HFFc6 (cell line): ENCODE results near the gene AUTS2. TPM values are rescaled to one million over a fixed set of nuclear protein-coding genes. Genes with fewer than 3 reads are reported as not detected.

Experiments used
- DNase-seq: peaks from one replicate; pipeline ENCODE4 v3.0.0-alpha.2; 2018
- H3K27ac Mint-ChIP-seq: 2 replicates; pipeline ENCODE4 v1.8.0; 2020; ENCODE audit warnings: mild to moderate bottlenecking, mixed read lengths
- H3K27me3 Mint-ChIP-seq: 2 replicates; pipeline ENCODE4 v1.8.0; 2021; ENCODE audit warnings: mild to moderate bottlenecking, moderate library complexity, mixed read lengths; ENCODE audit not compliant: insufficient read depth
- H3K36me3 Mint-ChIP-seq: 2 replicates; pipeline ENCODE4 v1.8.0; 2021; ENCODE audit warnings: low read depth, mixed read lengths
- H3K4me1 Mint-ChIP-seq: 2 replicates; pipeline ENCODE4 v1.8.0; 2020; ENCODE audit warnings: low read depth, mixed read lengths
- H3K4me3 Mint-ChIP-seq: 2 replicates; pipeline ENCODE4 v1.8.0; 2020; ENCODE audit warnings: mild to moderate bottlenecking, moderate library complexity, mixed read lengths
- H3K9me3 Mint-ChIP-seq: 2 replicates; pipeline ENCODE4 v1.8.0; 2020; ENCODE audit warnings: mild to moderate bottlenecking, mixed read lengths
- total RNA-seq, 6 experiments: library from RNA; stranded (reverse); fragmentation: NEBNext Ultra II Directional; extraction: Animal tissue kit (Norgen Biotek cat#: 25700); gene quantifications; 2 replicates in 1 of 6; 3 replicates in 5 of 6; pipeline ENCODE4 v1.2.3, GENCODE V29; 2021
- TF ChIP-seq, protein P1 (sequence below): fragments of 200-600 bp; sonication (generic); IDR thresholded peaks from 2 replicates; pipeline ENCODE4 v1.5.0; 2021; ENCODE audit warnings: antibody characterized with exemption, mild to moderate bottlenecking

Gene AUTS2
- total RNA-seq, 6 experiments from 2014 or later: 0.02 to 0.19 (median 0.16) TPM; not detected in 2

DNA sequence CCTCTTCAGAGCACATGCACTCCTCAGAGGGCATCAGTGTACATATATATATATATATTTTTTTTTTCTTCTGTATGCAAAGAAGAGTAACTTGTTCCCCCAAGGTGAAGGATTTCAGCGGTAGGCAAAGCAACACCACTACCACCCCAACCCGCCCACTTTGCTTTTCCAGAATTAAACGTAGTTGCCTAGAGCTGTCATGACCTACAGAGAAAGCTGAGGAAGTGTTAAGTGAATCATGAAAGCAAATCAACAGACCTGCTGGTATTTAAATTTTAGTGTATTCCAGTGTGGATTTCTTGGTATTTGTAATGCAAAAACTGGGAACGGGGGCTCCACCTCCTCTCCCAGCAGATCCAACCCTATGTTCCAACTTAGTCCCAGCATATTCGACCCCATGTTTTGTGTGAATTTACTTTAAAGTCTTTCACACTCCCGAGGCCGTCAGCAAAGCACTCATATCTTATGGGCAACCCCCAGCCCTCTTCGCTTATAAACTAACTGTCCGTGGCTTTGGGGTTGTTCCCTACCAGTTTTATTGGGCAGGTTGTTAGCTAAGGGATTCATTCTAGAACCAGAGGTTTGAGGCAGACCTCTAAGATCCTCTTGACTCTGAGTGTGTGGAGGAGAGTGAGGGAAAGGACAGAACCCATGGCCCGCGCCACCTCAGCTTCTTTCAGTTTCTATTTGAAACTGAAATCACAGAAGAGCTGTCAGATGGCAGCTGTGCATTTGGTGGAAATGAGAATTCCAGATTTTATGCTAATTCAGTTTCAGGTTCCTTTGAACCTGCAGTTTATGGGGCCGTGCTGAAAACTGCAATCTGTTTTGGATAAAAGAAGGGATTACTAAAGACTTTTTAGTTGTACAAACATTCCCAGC, 1083.4 kb downstream of the AUTS2 start:
- H3K27me3 Mint-ChIP-seq: no peaks in the 10 kb centered on the region; the same call in none of the 2 replicates
- peaks cover 30% of the 10 kb centered on the region for H3K9me3 Mint-ChIP-seq
- H3K4me3 Mint-ChIP-seq: no peak overlapping the region
- no peak overlapping the region for H3K27ac Mint-ChIP-seq
- TF ChIP-seq, protein P1, sequence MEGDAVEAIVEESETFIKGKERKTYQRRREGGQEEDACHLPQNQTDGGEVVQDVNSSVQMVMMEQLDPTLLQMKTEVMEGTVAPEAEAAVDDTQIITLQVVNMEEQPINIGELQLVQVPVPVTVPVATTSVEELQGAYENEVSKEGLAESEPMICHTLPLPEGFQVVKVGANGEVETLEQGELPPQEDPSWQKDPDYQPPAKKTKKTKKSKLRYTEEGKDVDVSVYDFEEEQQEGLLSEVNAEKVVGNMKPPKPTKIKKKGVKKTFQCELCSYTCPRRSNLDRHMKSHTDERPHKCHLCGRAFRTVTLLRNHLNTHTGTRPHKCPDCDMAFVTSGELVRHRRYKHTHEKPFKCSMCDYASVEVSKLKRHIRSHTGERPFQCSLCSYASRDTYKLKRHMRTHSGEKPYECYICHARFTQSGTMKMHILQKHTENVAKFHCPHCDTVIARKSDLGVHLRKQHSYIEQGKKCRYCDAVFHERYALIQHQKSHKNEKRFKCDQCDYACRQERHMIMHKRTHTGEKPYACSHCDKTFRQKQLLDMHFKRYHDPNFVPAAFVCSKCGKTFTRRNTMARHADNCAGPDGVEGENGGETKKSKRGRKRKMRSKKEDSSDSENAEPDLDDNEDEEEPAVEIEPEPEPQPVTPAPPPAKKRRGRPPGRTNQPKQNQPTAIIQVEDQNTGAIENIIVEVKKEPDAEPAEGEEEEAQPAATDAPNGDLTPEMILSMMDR: no peak
- H3K36me3 Mint-ChIP-seq: no peaks in the 10 kb centered on the region
- H3K4me1 Mint-ChIP-seq: no peaks in the 10 kb centered on the region
- no peak for DNase-seq

DNA sequence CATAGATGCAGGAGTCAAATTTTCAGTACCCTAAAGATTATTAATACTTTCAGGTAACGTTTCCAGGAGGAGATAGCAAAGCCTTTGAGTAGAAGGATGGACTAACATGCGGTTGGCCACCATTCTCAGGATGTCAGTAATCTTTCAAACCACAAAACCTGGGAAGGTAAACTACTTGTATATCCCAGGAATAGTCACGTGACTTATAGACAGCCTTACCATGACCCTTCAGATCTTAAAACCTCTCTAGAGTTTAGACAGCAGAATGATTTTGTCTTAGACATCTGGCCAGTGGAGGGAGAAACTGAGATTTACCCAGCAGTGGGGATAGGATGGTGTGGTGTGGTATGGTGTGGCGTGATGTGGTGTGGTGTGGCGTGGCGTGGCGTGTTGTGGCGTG, 1085.9 kb downstream of the AUTS2 start:
- Mint-ChIP-seq H3K27ac (no peak overlapping the region), H3K27me3 (no peaks in the 10 kb centered on the region; the same call in none of the 2 replicates), H3K36me3 (no peaks in the 10 kb centered on the region), H3K4me1 (no peaks in the 10 kb centered on the region), H3K9me3 (peaks cover 14% of the 10 kb centered on the region), H3K4me3 (no peak overlapping the region)
- DNase-seq: no peak
- TF ChIP-seq, protein P1: no peak

DNA sequence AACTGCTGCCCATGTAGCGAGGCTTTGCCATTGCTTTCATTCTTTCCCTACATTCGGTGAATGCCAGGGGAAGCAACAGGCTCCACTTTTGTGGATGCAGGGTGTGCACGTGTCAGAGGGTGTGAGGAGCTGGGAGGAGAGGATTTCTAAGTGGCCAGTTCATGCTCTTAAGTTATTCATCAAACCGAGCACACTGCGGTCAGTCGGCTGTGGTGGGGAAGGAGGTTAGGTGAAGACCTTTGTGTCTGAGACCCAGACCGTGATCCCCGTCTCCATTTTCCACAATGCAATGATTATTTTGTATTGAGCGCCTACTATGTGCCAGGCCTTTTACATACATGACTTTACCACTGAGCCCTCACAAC, 1095.0 kb downstream of the AUTS2 start:
- H3K27ac Mint-ChIP-seq: no peak overlapping the region
- TF ChIP-seq, protein P1: no peak
- no peaks in the 10 kb centered on the region for H3K4me1 Mint-ChIP-seq
- DNase-seq: no peak
- H3K27me3 Mint-ChIP-seq: peaks cover 28% of the 10 kb centered on the region; the same call in 1 of the 2 replicates
- no peak overlapping the region for H3K4me3 Mint-ChIP-seq
- peaks cover 4% of the 10 kb centered on the region; the same call in 1 of the 2 replicates for H3K9me3 Mint-ChIP-seq
- H3K36me3 Mint-ChIP-seq: no peaks in the 10 kb centered on the region; the same call in 1 of the 2 replicates

DNA sequence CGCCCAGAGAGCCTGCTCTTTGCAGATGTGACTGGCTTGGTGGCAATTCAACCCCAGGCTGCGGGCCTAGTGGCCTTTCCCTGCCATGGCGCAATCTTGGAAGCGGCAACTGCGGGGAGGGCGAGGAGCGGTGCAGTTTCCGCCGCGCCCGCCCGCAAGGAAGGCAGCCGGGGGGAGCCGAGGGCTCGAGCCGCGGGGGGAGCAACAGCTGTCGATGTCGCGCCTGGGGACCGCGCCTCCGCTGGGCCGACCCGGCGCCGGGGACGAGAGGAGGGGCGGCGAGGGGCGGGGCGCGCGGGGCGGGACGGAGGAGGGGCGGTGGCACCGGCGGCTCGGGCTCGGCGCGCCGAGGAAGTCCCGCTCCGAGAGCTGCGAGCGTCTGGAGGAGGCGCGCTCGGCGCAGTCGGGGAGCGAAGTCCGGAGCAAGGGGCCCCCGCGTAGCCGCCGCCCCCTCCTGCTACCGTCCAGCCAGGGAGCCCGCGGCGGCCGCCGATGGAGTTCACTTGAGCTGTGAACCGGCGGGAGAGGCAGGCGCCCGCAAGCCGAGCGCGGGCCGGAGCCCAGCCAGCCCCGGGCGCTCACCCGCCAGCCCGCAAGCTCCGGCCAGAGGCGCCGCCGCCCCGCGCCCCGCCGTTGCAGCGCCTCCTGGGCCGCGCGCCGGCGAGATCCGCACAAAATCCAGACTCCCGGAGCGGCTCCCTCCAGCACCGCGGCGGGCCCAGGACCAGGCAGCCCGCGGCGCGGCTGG, 1095.6 kb downstream of the AUTS2 start:
- Mint-ChIP-seq H3K4me1 (no peaks in the 10 kb centered on the region), H3K4me3 (no peak overlapping the region), H3K36me3 (no peaks in the 10 kb centered on the region; the same call in 1 of the 2 replicates), H3K27me3 (peaks cover 28% of the 10 kb centered on the region; the same call in 1 of the 2 replicates), H3K27ac (no peak overlapping the region), H3K9me3 (peaks cover 4% of the 10 kb centered on the region; the same call in 1 of the 2 replicates)
- TF ChIP-seq, protein P1: no peak
- DNase-seq: no peak

DNA sequence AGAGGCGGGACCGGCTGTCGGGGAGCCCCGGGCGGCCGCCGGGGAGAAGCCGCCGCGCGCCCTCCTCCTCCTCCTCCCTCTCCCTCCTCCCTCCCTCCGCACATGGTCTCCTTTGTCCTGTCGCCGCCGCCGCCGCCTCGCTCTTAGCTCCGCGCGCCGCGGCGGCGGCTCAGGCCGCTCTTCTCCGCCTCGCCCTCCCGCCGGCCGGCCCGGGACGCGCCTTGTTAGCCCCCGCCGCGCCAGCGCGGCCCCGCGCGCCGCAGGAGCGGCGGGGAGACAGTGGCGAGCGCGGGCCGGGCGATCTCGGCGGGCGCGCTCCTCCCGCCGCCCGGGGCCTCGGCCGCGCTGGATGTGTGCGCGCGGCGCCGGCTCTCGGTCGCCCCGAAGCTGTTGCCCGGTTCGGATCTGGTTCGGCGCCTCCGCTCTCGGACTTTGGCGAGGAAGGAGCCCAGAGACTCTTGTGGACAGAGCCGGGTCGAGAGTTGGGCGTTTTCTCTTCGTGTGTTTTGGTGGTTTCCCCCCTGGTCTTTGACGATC, 1096.2 kb downstream of the AUTS2 start:
- Mint-ChIP-seq H3K27ac (no peak overlapping the region), H3K4me1 (no peaks in the 10 kb centered on the region), H3K36me3 (no peaks in the 10 kb centered on the region; the same call in 1 of the 2 replicates), H3K27me3 (peaks cover 28% of the 10 kb centered on the region; the same call in 1 of the 2 replicates), H3K4me3 (no peak overlapping the region; the same call in 1 of the 2 replicates), H3K9me3 (peaks cover 4% of the 10 kb centered on the region; the same call in 1 of the 2 replicates)
- no peak for DNase-seq
- TF ChIP-seq, protein P1: no peak
